GM19324 (cell line): ENCODE results near the gene TRPM2.
"Not testable (repeated sequence)": the region's sequence is repeated elsewhere in the genome, so short reads cannot be mapped to it uniquely, and the experiment has no call there.

Experiments used
- ATAC-seq: cut with Tn5 transposase; IDR thresholded peaks from one replicate; pipeline ENCODE4 v1.9.1; 2021; ENCODE audit warnings: mild to moderate bottlenecking, moderate library complexity; ENCODE audit not compliant: unreplicated experiment, low FRiP score

The TRPM2 gene

GRCh38 chr21:44390886-44391285, 37.5 kb downstream of the TRPM2 start:
- no peak for ATAC-seq

- no peak for ATAC-seq
Observed at GRCh38 chr21:44391345-44392091, 38.1 kb downstream of the TRPM2 start.

DNA sequence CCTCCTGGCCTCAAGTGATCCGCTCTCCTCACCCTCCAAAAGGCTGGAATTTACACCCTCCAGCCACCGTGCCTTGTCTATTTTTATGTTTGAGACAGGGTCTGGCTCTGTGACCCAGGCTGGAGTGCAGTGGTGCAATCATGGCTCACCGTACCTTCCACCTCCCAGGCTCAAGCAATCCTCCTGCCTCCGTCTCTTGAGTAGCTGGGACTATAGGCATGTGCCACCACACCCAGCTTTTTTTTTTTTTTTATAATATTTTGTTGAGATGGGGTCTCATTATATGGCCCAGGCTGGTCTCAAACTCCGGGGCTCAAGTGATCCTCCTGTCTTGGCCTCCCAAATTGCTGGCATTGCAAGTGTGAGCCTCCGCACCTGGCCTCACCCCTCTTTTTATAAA, 38.8 kb downstream of the TRPM2 start:
- ATAC-seq, result no peak

GRCh38 chr21:44392916-44393315, 39.5 kb downstream of the TRPM2 start:
- ATAC-seq, result no peak

GRCh38 chr21:44394733-44395132, 41.3 kb downstream of the TRPM2 start:
- ATAC-seq, result no peak

GRCh38 chr21:44395260-44395659, 41.8 kb downstream of the TRPM2 start:
- ATAC-seq, result no peak

- not testable (repeated sequence) for ATAC-seq
Observed at GRCh38 chr21:44396803-44397202, 43.4 kb downstream of the TRPM2 start.

- no peak for ATAC-seq
Observed at GRCh38 chr21:44397431-44398031, 44.1 kb downstream of the TRPM2 start.

GRCh38 chr21:44398499-44398898, 45.1 kb downstream of the TRPM2 start:
- no peak for ATAC-seq

- no peak for ATAC-seq
Observed at GRCh38 chr21:44399151-44399954, 45.9 kb downstream of the TRPM2 start.

GRCh38 chr21:44399955-44400790, 46.8 kb downstream of the TRPM2 start:
- no peak for ATAC-seq

DNA sequence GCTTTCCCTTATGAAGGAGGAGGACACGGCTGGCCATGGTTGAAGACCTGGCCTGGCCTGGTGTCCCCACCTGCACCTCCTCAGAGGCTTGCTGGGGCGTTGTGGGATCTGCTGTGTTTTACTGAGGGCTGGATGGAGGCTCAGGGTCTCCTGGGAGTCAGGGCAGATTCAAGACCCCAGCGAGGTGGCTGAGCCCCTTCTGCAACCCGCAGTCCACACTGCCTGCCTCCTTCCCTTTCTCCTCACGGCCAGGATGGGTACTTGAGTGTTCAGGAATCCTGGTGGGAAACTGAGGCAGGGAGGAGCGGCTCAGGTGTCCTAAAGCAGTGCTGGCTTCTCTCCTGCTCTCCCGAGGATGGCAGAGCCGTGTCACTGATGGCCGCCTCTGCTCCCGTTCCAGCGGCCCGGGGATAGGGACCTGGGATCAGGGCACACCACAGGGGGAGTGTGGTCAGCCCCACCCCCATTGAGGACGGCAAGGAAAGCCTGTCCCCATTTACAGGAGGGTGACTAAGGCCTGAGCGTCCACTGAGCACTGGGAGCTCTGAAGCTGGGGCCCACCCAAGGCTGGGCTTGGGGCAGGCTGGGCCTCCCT, 47.5 kb downstream of the TRPM2 start:
- no peak for ATAC-seq

DNA sequence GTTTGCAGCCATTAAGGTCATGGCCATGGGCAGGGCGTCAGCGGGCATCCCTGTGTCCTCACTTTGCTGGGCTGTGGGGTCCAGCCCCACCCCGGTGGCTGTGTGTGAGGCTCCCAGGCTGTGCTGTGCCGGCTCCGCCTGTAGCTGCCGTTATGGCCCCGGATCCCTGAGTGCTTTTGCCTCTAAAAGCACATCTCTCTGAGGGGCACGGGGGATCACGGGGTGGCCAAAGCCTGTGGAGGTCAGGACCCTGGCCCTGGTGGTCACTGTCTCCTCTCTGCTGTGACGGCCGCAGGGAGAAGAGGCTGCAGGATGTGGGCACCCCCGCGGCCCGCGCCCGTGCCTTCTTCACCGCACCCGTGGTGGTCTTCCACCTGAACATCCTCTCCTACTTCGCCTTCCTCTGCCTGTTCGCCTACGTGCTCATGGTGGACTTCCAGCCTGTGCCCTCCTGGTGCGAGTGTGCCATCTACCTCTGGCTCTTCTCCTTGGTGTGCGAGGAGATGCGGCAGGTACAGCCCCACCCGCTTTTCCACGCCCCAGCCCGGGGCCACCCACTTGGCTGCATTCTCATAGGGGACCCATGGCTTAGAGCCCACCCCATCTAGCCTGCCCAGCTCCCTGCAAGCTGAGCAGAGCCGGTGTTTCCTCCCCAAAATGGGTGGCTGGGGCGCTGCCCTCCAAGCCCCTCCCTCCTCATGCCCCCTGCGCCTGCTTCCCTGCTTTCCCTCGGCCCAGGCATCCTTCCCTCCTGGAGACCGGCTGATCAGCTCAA, 48.2 kb downstream of the TRPM2 start:
- ATAC-seq, result no peak

GRCh38 chr21:44402323-44403105, 49.1 kb downstream of the TRPM2 start:
- no peak for ATAC-seq

GRCh38 chr21:44403106-44404020, 49.9 kb downstream of the TRPM2 start:
- ATAC-seq, result no peak

GRCh38 chr21:44404482-44404881, 51.1 kb downstream of the TRPM2 start:
- not testable (repeated sequence) for ATAC-seq

DNA sequence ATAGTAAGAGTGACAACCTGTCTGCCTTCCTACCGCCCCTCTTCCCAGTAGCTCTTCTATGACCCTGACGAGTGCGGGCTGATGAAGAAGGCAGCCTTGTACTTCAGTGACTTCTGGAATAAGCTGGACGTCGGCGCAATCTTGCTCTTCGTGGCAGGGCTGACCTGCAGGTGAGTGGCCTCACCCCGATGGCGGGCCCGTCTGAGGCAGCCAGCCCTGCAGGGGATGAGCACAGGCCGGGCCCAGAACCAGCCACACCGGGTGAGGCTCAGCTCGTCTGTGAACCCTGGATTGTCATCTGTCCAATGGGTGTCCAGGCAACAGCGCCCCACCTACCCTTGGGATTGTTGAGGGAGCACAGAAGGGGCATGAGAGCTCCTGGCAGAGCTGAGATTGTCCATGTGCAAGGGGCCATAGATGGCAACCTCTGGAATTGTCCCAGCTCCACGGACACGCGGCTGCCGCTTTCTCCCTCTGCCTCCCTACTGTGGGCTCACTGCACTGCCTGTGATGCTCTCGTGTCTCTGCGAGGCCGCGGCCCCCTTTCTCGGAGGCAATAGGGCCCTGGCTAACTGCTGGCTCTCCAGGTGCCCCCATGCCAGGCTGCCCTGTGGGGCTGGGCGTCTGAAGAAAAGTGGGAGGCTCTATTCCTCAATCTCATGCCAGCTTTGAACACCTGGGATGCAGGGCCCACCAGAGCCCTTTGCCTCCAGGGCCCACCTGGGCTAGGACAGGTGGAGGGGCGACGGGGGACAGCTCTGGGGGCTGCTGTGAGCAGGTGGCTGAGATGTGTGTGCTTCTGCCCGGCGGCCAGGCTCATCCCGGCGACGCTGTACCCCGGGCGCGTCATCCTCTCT, 51.9 kb downstream of the TRPM2 start:
- ATAC-seq, result no peak
